Chondrocyte (in vitro differentiated cells): ENCODE measurements around the gene SPATA33. TPM values are rescaled to one million over a fixed set of nuclear protein-coding genes. Genes with fewer than 3 reads are reported as not detected.

Experiments used
- DNase-seq: peaks from one replicate; pipeline ENCODE4 v3.0.0; 2021; ENCODE audit warnings: mixed read lengths, low spot score
- H3K27ac Mint-ChIP-seq: one replicate; pipeline ENCODE4 v1.8.0; 2021; ENCODE audit warnings: mild to moderate bottlenecking, moderate library complexity, mixed read lengths; ENCODE audit not compliant: unreplicated experiment
- H3K27me3 Mint-ChIP-seq: 2 replicates; pipeline ENCODE4 v1.8.0; 2021; ENCODE audit warnings: low read depth, mixed read lengths
- H3K36me3 Mint-ChIP-seq: 2 replicates; pipeline ENCODE4 v1.8.0; 2021; ENCODE audit warnings: low read depth, mixed read lengths
- H3K4me1 Mint-ChIP-seq: 2 replicates; pipeline ENCODE4 v1.8.0; 2021; ENCODE audit warnings: low read depth, mild to moderate bottlenecking, mixed read lengths
- H3K4me3 Mint-ChIP-seq: one replicate; pipeline ENCODE4 v1.8.0; 2021; ENCODE audit warnings: mild to moderate bottlenecking, moderate library complexity, mixed read lengths; ENCODE audit not compliant: unreplicated experiment
- H3K9me3 Mint-ChIP-seq: 2 replicates; pipeline ENCODE4 v1.8.0; 2021; ENCODE audit warnings: low read depth, mixed read lengths
- CTCF ChIP-seq: fragments of 200-600 bp; sonication (generic); IDR thresholded peaks from 2 replicates; pipeline ENCODE4 v1.5.0; 2021; ENCODE audit warnings: antibody characterized with exemption, mild to moderate bottlenecking, moderate library complexity
- total RNA-seq: library from RNA; stranded (reverse); gene quantifications from 3 replicates; pipeline ENCODE4 v1.2.1, GENCODE V29; 2021

SPATA33 gene
- total RNA-seq, 1 donor from 2014 or later: 8.8 TPM

DNA sequence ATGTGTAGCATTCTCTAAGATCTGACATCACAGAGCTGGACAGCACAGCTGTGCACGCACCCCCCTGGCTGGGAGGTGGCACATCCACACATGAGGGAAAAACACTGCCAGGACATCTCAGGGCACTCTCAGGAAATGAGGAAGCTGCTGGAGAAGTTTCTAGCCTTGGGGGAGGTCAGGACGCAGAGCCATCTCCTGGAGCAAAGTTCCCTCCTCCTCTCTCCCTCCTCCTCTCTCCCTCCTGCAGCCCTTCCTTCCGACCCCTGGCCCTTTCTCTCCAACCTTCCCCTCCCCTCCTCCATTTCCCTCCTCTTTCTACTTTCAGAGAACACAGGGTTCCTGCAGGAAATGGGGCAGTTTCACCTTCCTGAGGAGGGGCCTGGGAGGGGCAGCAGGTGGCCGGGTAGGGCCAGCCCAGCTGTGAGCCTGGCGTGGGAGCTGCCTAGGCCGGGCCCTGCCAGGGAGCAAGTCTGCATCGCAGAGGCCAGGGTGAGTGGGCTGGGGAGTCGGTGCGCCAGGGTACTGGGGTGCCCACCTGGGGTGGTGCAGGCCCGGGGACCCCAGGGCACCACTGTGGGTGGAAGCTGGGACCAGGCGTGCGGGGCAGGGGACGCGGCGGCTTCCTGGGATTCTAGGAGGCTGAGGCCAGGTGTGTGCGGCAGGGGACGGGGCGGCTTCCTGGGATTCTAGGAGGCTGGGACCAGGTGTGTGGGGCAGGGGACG is 44.2 kb upstream of the SPATA33 start, which contains the start of gene DPEP1:
Gene DPEP1, plus strand, starts transcription at position 412 of the 723 bp plus-strand sequence. CDS start 16,769 bp downstream, outside the sequence.
- no peak for DNase-seq
- peaks cover 3% of the 10 kb centered on the region for H3K4me1 Mint-ChIP-seq
- H3K9me3 Mint-ChIP-seq: no peaks in the 10 kb centered on the region
- no peak within 1 kb of the TSS for H3K27ac Mint-ChIP-seq
- no peak within 1 kb of the TSS for H3K4me3 Mint-ChIP-seq
- H3K36me3 Mint-ChIP-seq: no peaks in the 10 kb centered on the region
- no peaks in the 10 kb centered on the region for H3K27me3 Mint-ChIP-seq
- TF ChIP-seq CTCF: no peak

- Mint-ChIP-seq H3K27me3 (no peaks in the 10 kb centered on the region), H3K4me3 (no peak overlapping the region), H3K27ac (no peak overlapping the region), H3K4me1 (peaks cover 3% of the 10 kb centered on the region), H3K9me3 (no peaks in the 10 kb centered on the region), H3K36me3 (no peaks in the 10 kb centered on the region)
- no peak for DNase-seq
- TF ChIP-seq CTCF: no peak
Measured at GRCh38 chr16:89613954-89614459, 43.6 kb upstream of the SPATA33 start.

DNA sequence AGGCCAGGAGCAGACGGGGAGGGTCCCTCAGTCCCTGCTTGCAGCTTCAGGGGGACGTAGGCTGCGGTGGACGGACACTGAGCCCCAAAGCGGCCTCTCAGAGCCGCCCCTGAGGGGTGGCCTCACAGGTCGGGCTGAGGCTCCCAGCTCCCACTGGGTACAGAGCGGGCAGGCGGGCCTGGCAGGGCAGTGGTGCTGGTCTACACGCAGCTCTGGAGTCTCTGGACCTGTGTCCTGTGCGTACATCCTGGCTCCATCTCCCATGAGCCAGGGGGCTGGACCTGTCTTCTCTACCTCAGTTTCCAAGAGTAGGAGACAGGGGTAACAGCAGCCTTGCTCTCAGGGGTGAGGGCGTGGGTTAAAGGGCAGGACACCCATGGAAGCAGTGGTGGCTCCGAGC is 42.5 kb upstream of the SPATA33 start:
- no peak for TF ChIP-seq CTCF
- Mint-ChIP-seq H3K4me3 (no peak overlapping the region), H3K9me3 (no peaks in the 10 kb centered on the region), H3K27me3 (no peaks in the 10 kb centered on the region), H3K27ac (no peak overlapping the region), H3K4me1 (peaks cover 3% of the 10 kb centered on the region), H3K36me3 (no peaks in the 10 kb centered on the region)
- no peak for DNase-seq

DNA sequence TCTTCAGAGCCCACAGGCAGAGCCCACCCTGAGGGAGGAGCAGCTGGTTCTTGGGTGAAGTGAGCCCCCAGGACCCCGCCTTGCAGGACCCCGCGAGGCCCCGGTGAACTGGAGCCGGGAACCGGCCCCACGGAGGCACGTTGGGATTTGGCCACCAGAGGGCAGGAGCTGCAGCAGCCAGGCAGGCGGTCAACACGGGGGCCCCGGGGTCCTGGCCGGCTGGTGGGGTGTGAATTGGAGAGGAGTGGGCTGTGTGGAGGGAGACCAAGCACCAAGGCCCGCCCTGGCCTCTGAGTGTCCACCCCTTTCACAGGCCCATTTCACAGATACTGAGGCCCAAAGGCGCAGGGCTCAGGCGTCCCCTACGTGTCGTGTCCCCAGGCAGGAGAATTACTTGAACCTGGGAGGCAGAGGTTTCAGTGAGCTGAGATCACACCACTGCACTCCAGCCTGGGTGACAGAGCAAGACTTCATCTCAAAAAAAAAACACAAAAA is 42.0 kb upstream of the SPATA33 start:
- no peaks in the 10 kb centered on the region for H3K36me3 Mint-ChIP-seq
- no peaks in the 10 kb centered on the region for H3K27me3 Mint-ChIP-seq
- H3K27ac Mint-ChIP-seq: no peak overlapping the region
- peaks cover 3% of the 10 kb centered on the region for H3K4me1 Mint-ChIP-seq
- H3K9me3 Mint-ChIP-seq: no peaks in the 10 kb centered on the region
- no peak overlapping the region for H3K4me3 Mint-ChIP-seq
- TF ChIP-seq CTCF: peak; percentile 86
- DNase-seq: no peak

GRCh38 chr16:89616623-89617022 is 41.0 kb upstream of the SPATA33 start:
- Mint-ChIP-seq H3K27ac (no peak overlapping the region), H3K9me3 (no peaks in the 10 kb centered on the region), H3K4me1 (peaks cover 3% of the 10 kb centered on the region), H3K36me3 (no peaks in the 10 kb centered on the region), H3K4me3 (no peak overlapping the region), H3K27me3 (no peaks in the 10 kb centered on the region)
- no peak for TF ChIP-seq CTCF
- DNase-seq: no peak
